ENCODE results near the gene TIMM21. TPM values are rescaled to one million over a fixed set of nuclear protein-coding genes. Genes with fewer than 3 reads are reported as not detected.

The TIMM21 gene
- total and polyA plus RNA-seq, 9 of the 15 experiments (the other 6 are each of a cell fraction or from before 2014, with no cell fraction given), result 54.7 to 229 (median 83.3) TPM

DNA sequence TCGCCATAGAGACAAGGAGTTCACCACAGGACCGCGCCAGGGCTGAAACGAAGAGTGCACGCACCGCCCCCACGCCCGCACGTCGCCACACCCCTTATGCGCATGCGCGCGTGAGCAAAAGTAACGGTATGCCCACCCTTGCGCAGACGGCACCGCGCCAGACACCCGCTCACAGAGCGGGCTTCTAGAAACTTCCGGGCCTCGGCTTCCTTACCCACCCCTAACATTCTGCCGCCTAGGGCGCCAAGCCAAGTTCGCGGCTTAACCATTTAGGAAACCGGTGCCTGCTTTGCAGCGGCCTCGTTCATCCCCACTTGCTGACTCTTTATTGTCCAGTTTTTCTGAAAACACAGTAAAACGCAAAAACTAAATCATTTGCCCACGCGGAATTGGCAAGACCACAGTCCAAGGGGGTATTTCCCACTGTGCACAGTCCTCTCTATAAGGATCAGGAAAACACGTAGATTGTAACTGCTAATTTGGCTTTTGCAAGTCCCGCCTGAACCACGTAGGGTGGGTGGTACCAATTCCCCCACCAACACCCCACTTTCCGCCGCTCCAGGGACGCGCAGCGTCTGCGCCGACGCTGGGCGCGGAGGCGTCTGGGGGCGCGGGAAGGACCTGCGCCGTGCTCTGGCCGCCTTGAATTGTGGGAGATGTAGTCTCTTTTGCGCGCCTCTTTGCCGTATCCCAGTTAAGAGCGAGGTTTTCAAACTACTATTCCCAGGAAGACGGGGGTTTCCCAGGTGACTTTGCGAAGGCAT is at the start of gene TIMM21, which contains the start of gene FBXO15 (continued):
- TF ChIP-seq CHD4 (IDR thresholded peaks at IDR 0.05; ENCODE audit: insufficient read depth, insufficient replicate concordance, low read depth, low read length, poor library complexity, severe bottlenecking), result no peak
- no peak for TF ChIP-seq PTBP1 (IDR thresholded peaks at IDR 0.05; ENCODE audit: low read depth, low read length)
- TF ChIP-seq NR4A1 (CRISPR knock-in tag; IDR thresholded peaks at IDR 0.05), result no peak
- TF ChIP-seq NR4A1 (tag; IDR thresholded peaks at IDR 0.05), result no peak
- TF ChIP-seq PHTF2 (CRISPR knock-in tag; IDR thresholded peaks at IDR 0.05), result no peak
- TF ChIP-seq BRCA1 (IDR thresholded peaks at IDR 0.05), result no peak
- no peak for TF ChIP-seq BRCA1 (CRISPR knock-in tag; IDR thresholded peaks at IDR 0.05)
- TF ChIP-seq SPI1 (IDR thresholded peaks at IDR 0.05; ENCODE audit: borderline replicate concordance, low read depth, low read length), result no peak
- TF ChIP-seq GABPB2 (CRISPR knock-in tag; conservative IDR thresholded peaks at IDR 0.05), result no peak
- TF ChIP-seq, protein P1, sequence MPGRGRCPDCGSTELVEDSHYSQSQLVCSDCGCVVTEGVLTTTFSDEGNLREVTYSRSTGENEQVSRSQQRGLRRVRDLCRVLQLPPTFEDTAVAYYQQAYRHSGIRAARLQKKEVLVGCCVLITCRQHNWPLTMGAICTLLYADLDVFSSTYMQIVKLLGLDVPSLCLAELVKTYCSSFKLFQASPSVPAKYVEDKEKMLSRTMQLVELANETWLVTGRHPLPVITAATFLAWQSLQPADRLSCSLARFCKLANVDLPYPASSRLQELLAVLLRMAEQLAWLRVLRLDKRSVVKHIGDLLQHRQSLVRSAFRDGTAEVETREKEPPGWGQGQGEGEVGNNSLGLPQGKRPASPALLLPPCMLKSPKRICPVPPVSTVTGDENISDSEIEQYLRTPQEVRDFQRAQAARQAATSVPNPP (IDR thresholded peaks at IDR 0.05; ENCODE audit: borderline replicate concordance, insufficient read depth, insufficient read length), result no peak
- TF ChIP-seq XRCC3 (IDR thresholded peaks at IDR 0.05), result no peak
- TF ChIP-seq, protein P2, sequence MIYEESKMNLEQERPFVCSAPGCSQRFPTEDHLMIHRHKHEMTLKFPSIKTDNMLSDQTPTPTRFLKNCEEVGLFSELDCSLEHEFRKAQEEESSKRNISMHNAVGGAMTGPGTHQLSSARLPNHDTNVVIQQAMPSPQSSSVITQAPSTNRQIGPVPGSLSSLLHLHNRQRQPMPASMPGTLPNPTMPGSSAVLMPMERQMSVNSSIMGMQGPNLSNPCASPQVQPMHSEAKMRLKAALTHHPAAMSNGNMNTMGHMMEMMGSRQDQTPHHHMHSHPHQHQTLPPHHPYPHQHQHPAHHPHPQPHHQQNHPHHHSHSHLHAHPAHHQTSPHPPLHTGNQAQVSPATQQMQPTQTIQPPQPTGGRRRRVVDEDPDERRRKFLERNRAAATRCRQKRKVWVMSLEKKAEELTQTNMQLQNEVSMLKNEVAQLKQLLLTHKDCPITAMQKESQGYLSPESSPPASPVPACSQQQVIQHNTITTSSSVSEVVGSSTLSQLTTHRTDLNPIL (CRISPR knock-in tag; IDR thresholded peaks at IDR 0.05), result no peak
- no peak for TF ChIP-seq HEY1 (CRISPR knock-in tag; IDR thresholded peaks at IDR 0.05; ENCODE audit: borderline replicate concordance)
- peak; percentile 45; the same call in 1 of the 2 replicates for TF ChIP-seq BACH1 (tag; IDR thresholded peaks at IDR 0.05)
- TF ChIP-seq ZNF316 (IDR thresholded peaks at IDR 0.05), result no peak
- no peak for TF ChIP-seq ZNF384 (IDR thresholded peaks at IDR 0.05; ENCODE audit: low read depth, low read length)
- TF ChIP-seq RBBP5 (IDR thresholded peaks at IDR 0.05; ENCODE audit: borderline replicate concordance, insufficient read depth, low read length, poor library complexity, severe bottlenecking), result peak; percentile 12
- TF ChIP-seq SMARCE1 (IDR thresholded peaks at IDR 0.05), result no peak
- no peak for TF ChIP-seq IRF2 (CRISPR knock-in tag; IDR thresholded peaks at IDR 0.05)
- TF ChIP-seq U2AF1 (optimal IDR thresholded peaks at IDR 0.05; ENCODE audit: low read depth, low read length), result no peak
- no peak for TF ChIP-seq NCOA2 (IDR thresholded peaks at IDR 0.05; ENCODE audit: partially characterized antibody in 2 of 2)
- TF ChIP-seq ZNF668 (CRISPR knock-in tag; IDR thresholded peaks at IDR 0.05), result no peak
- TF ChIP-seq ZNF165 (CRISPR knock-in tag; IDR thresholded peaks at IDR 0.05; ENCODE audit: borderline replicate concordance), result no peak
- no peak for TF ChIP-seq MAFG (tag; conservative IDR thresholded peaks at IDR 0.05)
- no peak for TF ChIP-seq PTRF (tag; IDR thresholded peaks at IDR 0.05)
- TF ChIP-seq ZC3H8 (IDR thresholded peaks at IDR 0.05), result no peak

Measured in K562 (cell line).